CD4-positive, alpha-beta T cell treated with Interleukin-17A for 4 hours (primary cell): Measurements from ENCODE around the gene DDX51.
A peak's percentile ranks its signal among the peaks of the same experiment; 100 is the strongest.
"Not testable (repeated sequence)": the region's sequence is repeated elsewhere in the genome, so short reads cannot be mapped to it uniquely, and the experiment has no call there.

ENCODE experiments used
- DNase-seq: peaks from one replicate; pipeline ENCODE4 v3.0.0-alpha.2; 2020; ENCODE audit warnings: mixed read lengths

The DDX51 gene

GRCh38 chr12:132152953-132153352 is 8.8 kb upstream of the DDX51 start:
- no peak for DNase-seq

DNA sequence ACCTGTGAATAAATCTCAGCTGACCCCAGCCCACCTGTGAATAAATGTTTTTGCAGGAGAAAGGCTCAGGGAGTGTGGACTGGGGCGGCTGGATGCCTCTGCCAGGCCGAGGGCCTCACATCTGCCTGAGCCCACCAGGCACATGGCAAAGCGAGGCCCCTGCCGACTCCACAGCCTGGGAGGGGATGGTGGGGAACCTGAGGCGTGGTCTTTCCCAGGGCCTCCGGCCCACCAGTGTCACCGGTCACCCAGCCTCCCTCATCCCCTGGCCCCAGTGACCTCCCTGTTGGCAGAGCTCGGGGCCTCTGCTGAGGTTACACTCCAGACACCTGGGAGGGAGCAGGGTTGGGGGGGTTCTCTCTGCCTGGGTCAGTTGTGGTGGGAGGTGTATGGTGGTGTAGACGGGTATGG is 8.3 kb upstream of the DDX51 start:
- DNase-seq = no peak

DNA sequence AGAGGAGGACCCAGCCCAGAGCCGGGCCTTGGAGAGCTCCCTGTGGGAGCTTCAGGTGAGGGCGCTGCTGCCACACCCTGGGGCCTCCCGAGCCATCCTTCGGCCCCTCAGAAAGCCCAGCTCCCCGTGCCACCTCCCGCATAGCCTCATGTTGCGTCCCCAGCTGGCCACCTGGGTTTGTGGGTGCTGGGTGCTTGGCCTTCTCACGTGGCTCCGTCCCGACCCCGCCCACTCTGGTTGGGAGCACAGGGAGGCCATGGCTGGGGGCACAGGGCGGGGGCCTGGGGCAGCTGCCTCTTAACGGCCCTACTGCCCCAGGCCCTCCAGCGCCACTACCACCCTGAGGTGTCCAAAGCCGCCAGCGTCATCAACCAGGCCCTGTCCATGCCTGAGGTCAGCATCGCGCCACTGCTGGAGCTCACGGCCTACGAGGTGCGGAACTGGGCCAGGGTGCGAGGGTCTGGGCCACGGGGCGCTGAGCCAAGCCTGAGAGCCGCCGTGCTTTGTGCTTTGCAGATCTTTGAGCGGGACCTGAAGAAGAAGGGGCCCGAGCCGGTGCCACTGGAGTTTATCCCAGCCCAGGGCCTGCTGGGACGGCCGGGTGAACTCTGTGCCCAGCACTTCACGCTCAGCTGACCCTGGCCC is 7.8 kb upstream of the DDX51 start:
- no peak for DNase-seq

DNA sequence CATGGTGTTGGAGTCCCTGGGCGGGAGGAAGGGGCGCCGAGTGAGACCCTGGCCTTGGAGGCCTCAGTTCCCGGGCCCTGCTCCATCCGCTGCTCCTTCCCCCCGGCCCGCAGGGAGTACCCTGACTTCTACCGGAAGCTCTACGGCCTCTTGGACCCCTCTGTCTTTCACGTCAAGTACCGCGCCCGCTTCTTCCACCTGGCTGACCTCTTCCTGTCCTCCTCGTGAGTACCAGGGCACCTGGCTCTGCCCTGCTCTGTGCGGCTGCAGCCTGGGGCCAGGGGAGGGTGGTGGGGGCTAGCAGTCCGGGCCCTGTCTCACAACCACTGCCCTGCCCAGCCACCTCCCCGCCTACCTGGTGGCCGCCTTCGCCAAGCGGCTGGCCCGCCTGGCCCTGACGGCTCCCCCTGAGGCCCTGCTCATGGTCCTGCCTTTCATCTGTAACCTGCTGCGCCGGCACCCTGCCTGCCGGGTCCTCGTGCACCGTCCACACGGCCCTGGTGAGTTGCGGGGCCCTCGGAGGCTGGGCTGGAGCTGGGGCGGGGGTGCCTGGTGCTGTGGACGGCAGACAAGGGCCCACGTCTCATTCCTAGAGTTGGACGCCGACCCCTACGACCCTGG is 7.1 kb upstream of the DDX51 start:
- no peak for DNase-seq

DNA sequence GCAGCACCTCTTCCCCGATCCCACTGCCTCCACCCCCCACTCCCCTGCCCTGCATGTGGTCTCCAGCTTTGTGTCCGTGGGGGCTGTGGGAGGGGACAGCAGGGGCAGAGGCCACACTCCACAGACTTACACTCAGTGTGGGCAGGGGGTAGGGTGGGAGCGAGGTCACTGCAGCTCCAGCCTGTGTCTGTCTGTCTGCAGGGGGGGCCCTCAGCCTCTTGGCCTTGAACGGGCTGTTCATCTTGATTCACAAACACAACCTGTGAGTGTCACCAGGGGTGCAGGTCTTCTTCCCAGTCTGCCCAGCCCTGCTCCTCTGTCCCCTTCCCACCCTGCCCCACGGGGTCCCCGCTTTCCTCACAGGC is 6.6 kb upstream of the DDX51 start:
- no peak for DNase-seq

DNA sequence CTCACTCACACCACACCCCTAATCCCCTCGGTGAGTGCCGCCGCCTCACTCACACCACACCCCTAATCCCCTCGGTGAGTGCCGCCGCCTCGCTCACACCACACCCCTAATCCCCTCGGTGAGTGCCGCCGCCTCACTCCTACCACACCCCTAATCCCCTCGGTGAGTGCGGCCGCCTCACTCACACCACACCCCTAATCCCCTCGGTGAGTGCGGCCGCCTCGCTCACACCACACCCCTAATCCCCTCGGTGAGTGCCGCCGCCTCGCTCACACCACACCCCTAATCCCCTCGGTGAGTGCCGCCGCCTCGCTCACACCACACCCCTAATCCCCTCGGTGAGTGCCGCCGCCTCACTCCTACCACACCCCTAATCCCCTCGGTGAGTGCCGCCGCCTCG is 5.4 kb upstream of the DDX51 start:
- not testable (repeated sequence) for DNase-seq

GRCh38 chr12:132148368-132149045 is 4.4 kb upstream of the DDX51 start:
- DNase-seq = no peak

DNA sequence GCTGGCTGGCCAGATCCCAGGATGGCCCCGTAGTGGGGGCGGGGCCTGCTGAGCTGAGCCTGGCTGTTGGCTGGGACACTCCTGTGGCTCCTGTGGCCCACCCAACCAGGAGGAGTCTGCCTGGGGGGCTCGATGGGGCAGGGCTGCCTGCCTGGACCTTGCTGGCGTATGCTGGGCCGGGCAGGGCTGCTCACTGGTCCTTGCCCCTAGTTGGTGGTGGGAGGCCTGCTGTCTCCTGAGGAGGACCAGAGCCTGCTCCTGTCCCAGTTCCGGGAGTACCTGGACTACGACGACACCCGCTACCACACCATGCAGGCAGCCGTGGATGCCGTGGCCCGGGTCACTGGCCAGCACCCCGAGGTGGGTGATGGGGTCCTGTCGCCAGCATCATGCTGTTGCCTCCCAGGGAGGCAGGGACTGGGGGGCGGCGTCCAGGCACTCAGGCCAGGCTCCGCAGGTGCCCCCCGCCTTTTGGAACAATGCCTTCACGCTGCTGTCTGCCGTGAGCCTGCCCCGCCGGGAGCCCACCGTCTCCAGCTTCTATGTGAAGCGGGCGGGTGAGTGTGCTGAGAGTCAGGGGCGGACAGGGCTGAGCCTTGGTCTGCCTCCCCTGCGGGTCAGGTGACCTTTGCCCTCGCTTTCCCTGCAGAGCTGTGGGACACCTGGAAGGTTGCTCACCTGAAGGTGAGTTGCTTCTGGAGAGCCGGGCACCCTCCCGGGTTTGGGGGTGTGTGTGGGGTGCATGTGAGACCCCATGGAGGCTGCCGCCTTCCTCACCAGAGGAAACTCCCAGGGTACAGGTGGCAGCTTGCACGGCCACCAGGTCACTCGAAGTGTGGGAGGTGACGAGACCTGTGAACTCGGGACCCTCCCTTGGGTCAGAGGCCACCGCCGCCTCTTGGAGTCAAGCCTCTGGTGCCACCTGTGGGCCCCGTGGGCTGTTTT is 3.6 kb upstream of the DDX51 start:
- no peak for DNase-seq

DNA sequence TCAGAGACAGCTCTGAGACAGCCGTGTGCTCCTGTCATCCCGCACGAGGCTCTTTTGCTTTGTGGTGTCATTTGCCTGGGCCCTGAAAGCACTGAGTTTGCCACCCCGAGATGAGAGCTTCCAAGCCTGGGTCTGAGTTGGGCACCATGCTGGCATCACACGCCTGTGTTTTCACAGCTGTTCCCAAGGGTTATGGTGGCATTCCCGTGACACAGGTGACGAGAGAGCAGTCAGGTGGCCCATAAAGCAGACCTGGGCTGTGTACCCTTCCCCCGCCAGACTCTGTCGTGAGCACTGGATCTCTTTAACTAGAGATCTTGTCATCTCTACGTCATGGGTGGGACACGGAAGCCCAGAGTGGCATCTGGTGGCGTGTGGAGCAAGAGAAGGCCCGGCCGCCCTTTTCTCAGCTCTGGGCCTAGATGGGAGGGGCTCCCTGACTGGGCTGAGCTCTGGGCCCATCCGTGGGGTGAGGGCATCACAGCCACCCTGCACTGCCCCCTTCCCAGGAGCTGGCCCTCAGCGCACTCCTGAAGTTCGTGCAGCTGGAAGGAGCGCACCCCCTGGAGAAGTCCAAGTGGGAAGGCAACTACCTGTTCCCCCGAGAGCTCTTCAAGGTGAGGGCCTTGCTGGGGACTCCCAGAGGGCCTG is 2.8 kb upstream of the DDX51 start:
- no peak for DNase-seq

- no peak for DNase-seq
Measured at GRCh38 chr12:132146098-132146497, 2.0 kb upstream of the DDX51 start.

DNA sequence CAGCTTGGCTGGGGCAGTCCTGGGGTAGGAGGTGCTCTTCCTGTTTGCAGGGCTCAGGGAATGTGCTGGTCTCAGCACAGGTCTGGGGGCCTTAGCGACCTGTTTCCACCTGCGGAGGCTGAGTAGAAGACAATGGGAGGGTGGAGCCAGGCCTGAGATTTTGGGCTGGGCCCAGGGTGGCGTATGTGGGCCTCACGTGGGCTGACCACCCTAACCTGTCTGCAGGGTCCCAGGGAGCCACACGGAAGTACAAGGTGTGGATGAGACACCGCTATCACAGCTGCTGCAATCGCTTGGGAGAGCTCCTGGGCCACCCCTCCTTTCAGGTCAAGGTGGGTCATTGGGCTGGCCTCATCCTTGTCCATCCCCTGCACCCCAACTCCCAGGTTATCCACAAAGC is 1.2 kb upstream of the DDX51 start:
- DNase-seq = no peak

GRCh38 chr12:132144810-132145168 is 670 bp upstream of the DDX51 start:
- DNase-seq = peak; percentile 17

GRCh38 chr12:132143336-132144071 is 615 bp downstream of the DDX51 start:
- DNase-seq = peak; percentile 32

DNA sequence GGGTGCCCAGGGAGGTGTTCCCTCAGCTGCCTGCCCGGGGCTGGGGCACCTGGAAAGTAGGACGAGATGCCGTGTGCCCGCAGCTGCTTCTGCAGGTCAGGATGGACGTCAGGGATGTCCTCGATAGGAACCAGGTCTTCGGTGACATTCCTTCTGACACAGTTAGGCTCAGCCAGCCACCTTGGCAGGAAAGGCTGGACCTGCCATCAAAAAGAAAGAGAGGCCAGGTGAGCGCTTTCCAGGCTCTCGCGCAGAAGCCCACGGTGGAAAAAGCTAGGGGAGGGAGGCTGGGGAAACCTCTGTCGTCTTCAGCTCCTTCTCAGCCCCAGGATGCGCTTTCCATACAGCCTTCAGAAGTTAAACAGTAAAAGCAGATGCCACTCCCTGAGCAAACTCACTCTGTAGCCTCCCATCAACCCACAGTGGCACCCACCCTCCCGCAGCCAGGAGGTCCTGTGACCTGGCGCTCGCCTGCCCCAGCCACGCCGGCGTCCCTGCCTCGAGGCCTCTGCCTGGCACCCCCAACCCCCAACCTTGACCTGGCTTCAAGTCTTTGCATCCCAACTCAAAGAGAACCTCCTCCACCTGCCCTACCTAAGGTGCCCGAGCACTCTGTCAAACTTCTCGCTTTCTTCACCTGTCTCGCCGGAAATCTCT is 1.3 kb downstream of the DDX51 start:
- no peak for DNase-seq

- no peak for DNase-seq
Measured at GRCh38 chr12:132141976-132142678, 2.0 kb downstream of the DDX51 start.

DNA sequence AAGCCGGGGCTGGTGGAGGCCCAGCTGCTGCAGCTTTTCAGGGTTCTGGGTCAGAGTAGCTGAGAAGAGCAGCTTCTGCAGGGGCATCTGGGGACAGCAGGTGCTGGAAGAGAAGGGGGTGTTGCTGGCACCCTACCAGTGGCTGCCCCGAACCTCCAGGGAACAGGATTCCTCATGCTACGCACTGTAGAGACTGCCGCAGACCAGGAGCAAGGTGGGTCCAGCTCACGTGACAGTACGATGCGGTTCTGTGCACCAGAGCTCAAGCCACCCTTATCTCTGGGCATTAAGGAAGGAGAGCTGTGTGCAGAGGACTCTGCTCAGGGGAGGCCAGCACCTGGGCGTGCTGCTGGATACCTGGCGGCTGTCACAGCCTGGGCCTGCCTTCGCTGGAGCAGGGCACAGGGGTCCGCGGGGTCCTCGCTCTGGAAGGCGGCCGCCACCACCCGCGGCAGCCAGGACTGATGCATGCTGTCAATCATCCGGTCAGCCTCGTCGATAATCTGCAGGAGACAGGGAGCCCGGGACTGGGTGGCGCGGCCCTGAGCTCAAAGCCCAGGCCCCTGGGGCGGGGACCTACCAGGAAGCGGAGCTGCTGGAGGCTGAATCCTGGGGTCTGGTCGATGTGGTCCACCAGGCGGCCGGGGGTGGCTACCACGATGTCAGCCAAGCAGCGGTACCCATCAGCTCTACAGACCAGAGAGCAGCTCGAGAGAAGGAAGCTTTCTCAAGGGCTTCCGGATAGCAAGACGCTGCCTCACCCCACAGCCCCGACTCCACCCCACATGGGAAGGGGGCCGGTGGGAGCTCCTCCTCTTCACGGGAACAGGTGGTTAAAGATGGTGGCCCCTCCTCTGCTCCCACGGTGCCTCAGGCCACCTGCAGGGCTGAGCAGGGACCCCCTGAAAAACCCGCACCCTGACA is 2.9 kb downstream of the DDX51 start:
- DNase-seq = no peak

DNA sequence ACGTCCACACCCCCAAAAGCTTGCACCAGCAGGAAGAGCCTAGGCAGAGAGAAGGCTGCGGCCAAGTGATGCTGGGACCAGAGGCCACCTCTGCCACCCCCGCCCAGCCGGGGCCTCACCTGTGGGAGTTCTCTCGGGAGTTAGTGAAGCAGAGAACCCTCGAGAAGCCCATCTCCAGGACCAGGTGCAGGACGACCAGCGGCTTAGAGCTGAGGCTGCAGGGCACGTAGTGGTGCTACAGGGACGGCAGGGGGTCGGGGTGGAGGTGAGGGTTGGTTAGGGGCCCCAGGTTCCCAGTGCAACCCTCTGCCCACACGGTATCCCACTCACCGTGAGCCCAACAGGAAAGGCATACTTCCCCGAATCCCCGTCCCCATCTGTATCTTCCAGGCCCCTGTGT is 3.6 kb downstream of the DDX51 start:
- no peak for DNase-seq

- no peak for DNase-seq
Measured at GRCh38 chr12:132139912-132140311, 4.2 kb downstream of the DDX51 start.

GRCh38 chr12:132138941-132139871 is 4.9 kb downstream of the DDX51 start:
- no peak for DNase-seq
